ENCODE results near the gene MARCHF7. TPM values are rescaled to one million over a fixed set of nuclear protein-coding genes. Genes with fewer than 3 reads are reported as not detected.

The MARCHF7 gene
- total RNA-seq, 2 donors from 2014 or later: 105 to 125 TPM

- H3K27ac ChIP-seq (ENCODE audit: low read depth, low read length): no peak overlapping the region
- whole genome bisulfite sequencing, 2 experiments (ENCODE audit: insufficient coverage in 1 of 2, insufficient read length in 1 of 2): 83 to 90% methylated on average over 3 to 5 of the region's 5 CpGs
- peak overlapping the region; percentile 100 for H3K4me3 Mint-ChIP-seq
- peak overlapping the region; percentile 99 for H3K9ac ChIP-seq (ENCODE audit: extremely low read depth, low read length, poor library complexity, severe bottlenecking)
- no peak for TF ChIP-seq CTCF (conservative IDR thresholded peaks at IDR 0.05)
- peaks cover 26% of the 10 kb centered on the region for H3K4me1 Mint-ChIP-seq
- H3K9me3 Mint-ChIP-seq: no peaks in the 10 kb centered on the region
- peaks cover 7% of the 10 kb centered on the region for H3K4me1 ChIP-seq (ENCODE audit: control insufficient read depth, insufficient read depth, low read length)
- peak overlapping the region; percentile 100 for H3K4me3 ChIP-seq (ENCODE audit: low read length)
- peak overlapping the region; percentile 55 for H3K27ac Mint-ChIP-seq
- H3K36me3 Mint-ChIP-seq (ENCODE audit: low read depth): peaks cover 17% of the 10 kb centered on the region
- no peaks in the 10 kb centered on the region for H3K9me3 ChIP-seq (ENCODE audit: control insufficient read depth, low read length)
- peaks cover 20% of the 10 kb centered on the region for H3K36me3 ChIP-seq (ENCODE audit: control insufficient read depth, insufficient read depth, low read length)
- no peak for DNase-seq
- no peaks in the 10 kb centered on the region for H3K27me3 ChIP-seq (ENCODE audit: control insufficient read depth, insufficient read depth, low read length, poor library complexity, severe bottlenecking)
- H3K27me3 Mint-ChIP-seq (ENCODE audit: insufficient read depth): no peaks in the 10 kb centered on the region
Observed at GRCh38 chr2:159710601-159711180, 1.6 kb upstream of the MARCHF7 start.

- Histone ChIP-seq H3K9me3 (ENCODE audit: control insufficient read depth, low read length) (no peaks in the 10 kb centered on the region), H3K4me1 (ENCODE audit: control insufficient read depth, insufficient read depth, low read length) (peaks cover 8% of the 10 kb centered on the region), H3K9ac (ENCODE audit: extremely low read depth, low read length, poor library complexity, severe bottlenecking) (peak overlapping the region; percentile 99), H3K27ac (ENCODE audit: low read depth, low read length) (peak overlapping the region; percentile 99), H3K36me3 (ENCODE audit: control insufficient read depth, insufficient read depth, low read length) (peaks cover 30% of the 10 kb centered on the region), H3K4me3 (ENCODE audit: low read length) (peak overlapping the region; percentile 100), H3K27me3 (ENCODE audit: control insufficient read depth, insufficient read depth, low read length, poor library complexity, severe bottlenecking) (no peaks in the 10 kb centered on the region)
- no peaks in the 10 kb centered on the region for H3K9me3 Mint-ChIP-seq
- DNase-seq: no peak
- TF ChIP-seq CTCF (conservative IDR thresholded peaks at IDR 0.05): no peak
- no peaks in the 10 kb centered on the region for H3K27me3 Mint-ChIP-seq (ENCODE audit: insufficient read depth)
- peaks cover 26% of the 10 kb centered on the region for H3K36me3 Mint-ChIP-seq (ENCODE audit: low read depth)
- H3K4me1 Mint-ChIP-seq: peaks cover 25% of the 10 kb centered on the region
- H3K27ac Mint-ChIP-seq: peak overlapping the region; percentile 89
- H3K4me3 Mint-ChIP-seq: peak overlapping the region; percentile 100
- WGBS, 2 experiments (ENCODE audit: insufficient coverage in 1 of 2, insufficient read length in 1 of 2): 0% methylated on average over 3 to 10 of the region's 10 CpGs
Observed at GRCh38 chr2:159711562-159712142, 654 bp upstream of the MARCHF7 start.

- Histone ChIP-seq H3K4me1 (ENCODE audit: control insufficient read depth, insufficient read depth, low read length) (peaks cover 12% of the 10 kb centered on the region), H3K27me3 (ENCODE audit: control insufficient read depth, insufficient read depth, low read length, poor library complexity, severe bottlenecking) (no peaks in the 10 kb centered on the region), H3K36me3 (ENCODE audit: control insufficient read depth, insufficient read depth, low read length) (peaks cover 43% of the 10 kb centered on the region), H3K9me3 (ENCODE audit: control insufficient read depth, low read length) (no peaks in the 10 kb centered on the region), H3K9ac (ENCODE audit: extremely low read depth, low read length, poor library complexity, severe bottlenecking) (peak overlapping the region; percentile 99), H3K4me3 (ENCODE audit: low read length) (peak overlapping the region; percentile 100), H3K27ac (ENCODE audit: low read depth, low read length) (peak overlapping the region; percentile 99)
- Mint-ChIP-seq H3K9me3 (no peaks in the 10 kb centered on the region), H3K27me3 (ENCODE audit: insufficient read depth) (no peaks in the 10 kb centered on the region), H3K4me1 (peaks cover 35% of the 10 kb centered on the region), H3K4me3 (peak overlapping the region; percentile 100), H3K36me3 (ENCODE audit: low read depth) (peaks cover 32% of the 10 kb centered on the region), H3K27ac (peak overlapping the region; percentile 100)
- no peak for TF ChIP-seq CTCF (conservative IDR thresholded peaks at IDR 0.05)
- 0% methylated on average over 4 to 30 of the region's 32 CpGs for WGBS, 2 experiments (ENCODE audit: insufficient coverage in 1 of 2, insufficient read length in 1 of 2)
- no peak for DNase-seq
Observed at GRCh38 chr2:159712929-159713420, 669 bp downstream of the MARCHF7 start.

All from endodermal cell (in vitro differentiated cells).